NCI-H1694 (cell line): Measurements from ENCODE around the gene ZNF274.
A peak's percentile ranks its signal among the peaks of the same experiment; 100 is the strongest.
"Not testable (repeated sequence)": the region's sequence is repeated elsewhere in the genome, so short reads cannot be mapped to it uniquely, and the experiment has no call there.

ENCODE experiments used
- DNase-seq: peaks from one replicate; lab custom pipeline; 2025; lab: John Stamatoyannopoulos, UW

ZNF274 gene

DNA sequence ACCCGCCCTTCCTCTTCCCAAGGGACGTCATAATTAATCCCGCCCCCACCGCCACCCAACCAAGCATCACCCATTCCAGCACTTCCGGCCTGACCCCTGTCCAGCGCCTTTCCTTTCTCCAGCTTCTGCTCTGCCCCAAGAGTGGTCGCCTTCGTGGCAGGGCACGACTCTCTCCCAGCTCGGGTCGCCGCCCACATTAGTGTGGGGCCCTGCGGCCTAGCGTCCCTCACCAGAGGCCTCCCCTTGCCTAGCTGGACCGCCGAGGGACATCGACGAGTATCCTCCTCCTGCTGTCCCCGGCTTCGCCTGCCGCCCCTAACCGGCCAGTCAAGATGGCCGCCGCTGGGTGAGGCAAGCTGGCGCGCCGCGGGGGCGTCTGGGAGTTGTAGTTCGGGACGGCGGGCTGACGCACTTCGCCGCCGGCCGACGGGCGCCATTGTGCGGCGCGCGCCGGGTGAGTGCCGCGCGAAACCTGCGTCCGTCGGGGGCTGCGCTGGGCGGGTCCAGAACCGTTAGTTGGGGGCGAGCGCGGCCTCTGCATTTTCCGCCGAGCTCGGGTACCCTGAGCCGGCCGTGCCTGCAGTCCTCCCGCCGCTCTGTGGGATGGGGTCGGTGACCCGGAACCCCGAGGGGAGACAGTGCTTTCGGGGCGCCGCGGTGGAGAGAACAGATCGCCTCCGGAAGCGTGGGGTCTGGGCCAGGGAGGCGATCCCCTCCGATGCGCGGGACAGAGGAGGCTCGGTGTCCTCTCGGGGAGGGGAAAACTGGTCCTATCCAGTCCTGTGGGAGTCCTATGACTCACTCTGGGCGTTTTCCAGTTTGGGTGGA is at the start of gene ZNF274:
Gene ZNF274, plus strand, starts transcription at position 73 of the 828 bp plus-strand sequence. CDS start 905 bp downstream, outside the sequence.
- peak; percentile 45 for DNase-seq

- DNase-seq = no peak
Observed at GRCh38 chr19:58134244-58134643, 48.6 kb upstream of the ZNF274 start.

DNA sequence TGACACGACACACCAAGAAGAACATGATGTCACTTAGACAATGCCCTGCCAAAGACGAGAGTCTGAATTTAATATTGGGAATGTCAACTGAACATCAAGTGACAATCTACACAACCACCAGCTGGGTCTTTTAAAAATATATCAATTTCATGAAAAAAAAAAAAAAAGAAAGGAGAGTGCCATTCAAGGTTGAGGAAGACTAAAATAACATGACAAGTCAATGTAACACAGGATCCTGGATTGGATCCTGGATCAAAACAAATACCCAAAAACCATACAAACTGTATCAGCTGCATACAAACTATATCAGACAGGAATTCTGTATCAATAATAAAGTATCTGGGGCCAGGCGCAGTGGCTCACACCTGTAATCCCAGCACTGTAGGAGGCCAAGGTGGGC is 37.0 kb upstream of the ZNF274 start:
- DNase-seq = no peak

- DNase-seq = not testable (repeated sequence)
Observed at GRCh38 chr19:58147475-58147874, 35.4 kb upstream of the ZNF274 start.

GRCh38 chr19:58150328-58150921 is 32.4 kb upstream of the ZNF274 start, which contains the start of gene ZNF329:
Gene ZNF329 (minus strand): TSS chr19:58150789. CDS start chr19:58129503, 21,286 bp downstream.
- DNase-seq = peak; percentile 37

- DNase-seq = no peak
Observed at GRCh38 chr19:58153386-58153785, 29.5 kb upstream of the ZNF274 start.

- no peak for DNase-seq
Observed at GRCh38 chr19:58154287-58154678, 28.6 kb upstream of the ZNF274 start.

DNA sequence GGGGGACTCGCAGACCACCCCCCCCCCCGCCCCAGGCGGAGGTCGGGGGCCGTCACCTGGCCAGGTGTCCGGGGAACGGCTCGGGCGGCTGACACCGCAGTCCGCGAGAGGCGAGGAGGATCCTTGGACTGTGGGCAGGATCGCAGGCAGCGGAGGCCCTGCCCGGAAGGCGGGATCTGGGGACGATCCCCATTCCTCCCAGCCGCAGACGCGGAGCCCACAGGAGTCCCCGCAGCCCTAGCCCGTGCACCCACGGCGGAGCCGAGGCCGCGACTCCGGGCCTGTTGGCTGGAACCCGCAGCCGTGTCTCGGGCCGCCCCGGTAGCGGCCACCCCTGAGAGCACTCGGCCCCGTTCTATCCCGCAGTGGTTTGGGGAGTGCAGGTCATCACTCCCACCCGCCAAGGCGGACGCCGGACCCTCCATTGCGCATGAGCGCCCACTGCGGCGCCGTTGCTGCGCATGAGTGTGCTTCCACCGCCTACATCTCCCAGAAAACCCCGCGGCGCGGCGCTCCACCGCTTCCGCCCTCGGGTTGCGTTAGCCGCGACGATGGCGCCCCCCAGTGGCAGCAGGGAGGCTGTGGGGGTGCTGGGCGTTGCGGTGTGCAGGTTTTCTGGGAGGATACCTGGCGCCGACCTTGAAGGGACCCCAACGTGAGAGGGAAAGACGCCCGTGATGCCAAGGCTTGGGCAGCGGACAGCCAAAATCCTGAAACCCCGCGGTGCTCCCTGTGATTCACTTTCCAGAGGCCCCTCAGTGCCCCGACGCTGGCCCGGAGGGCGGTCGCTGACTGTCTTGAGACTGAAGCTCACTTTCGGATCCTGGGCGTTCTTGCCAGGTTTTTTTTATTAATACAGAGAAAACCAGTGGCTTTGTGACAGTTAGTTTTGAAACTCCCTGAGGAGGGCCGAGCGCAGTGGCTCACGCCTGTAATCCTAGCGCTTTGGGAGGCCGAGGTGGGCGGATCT is 27.9 kb upstream of the ZNF274 start:
- DNase-seq = peak; percentile 81

DNA sequence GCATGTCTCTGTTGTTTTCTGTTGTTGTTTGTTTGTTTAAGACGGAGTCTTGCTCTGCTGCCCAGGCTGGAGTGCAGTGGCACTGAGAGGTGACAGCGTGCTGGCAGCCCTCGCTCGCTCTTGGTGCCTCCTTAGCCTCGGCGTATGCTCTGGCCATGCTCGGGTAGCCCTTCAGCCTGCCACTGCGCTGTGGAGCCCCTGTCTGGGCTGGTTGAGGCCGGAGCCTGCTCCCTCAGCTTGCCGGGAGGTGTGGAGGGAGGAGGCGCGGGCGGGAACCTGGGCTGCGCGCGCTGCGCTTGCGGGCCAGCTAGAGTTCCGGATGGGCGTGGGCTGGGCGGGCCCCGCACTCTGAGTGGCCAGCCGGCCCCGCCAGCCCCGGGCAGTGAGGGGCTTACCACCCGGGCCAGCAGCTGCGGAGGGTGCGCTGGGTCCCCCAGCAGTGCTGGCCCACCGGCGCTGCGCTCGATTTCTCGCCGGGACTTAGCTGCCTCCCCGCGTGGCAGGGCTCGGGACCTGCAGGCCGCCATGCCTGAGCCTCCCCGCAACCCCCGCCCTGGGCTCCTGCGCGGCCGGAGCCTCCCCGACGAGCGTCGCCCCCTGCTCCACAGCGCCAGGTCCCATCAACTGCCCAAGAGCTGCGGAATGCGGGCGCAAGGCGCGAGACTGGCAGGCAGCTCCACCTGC is 25.7 kb upstream of the ZNF274 start:
- DNase-seq = no peak

GRCh38 chr19:58166268-58166667 is 16.6 kb upstream of the ZNF274 start:
- no peak for DNase-seq

DNA sequence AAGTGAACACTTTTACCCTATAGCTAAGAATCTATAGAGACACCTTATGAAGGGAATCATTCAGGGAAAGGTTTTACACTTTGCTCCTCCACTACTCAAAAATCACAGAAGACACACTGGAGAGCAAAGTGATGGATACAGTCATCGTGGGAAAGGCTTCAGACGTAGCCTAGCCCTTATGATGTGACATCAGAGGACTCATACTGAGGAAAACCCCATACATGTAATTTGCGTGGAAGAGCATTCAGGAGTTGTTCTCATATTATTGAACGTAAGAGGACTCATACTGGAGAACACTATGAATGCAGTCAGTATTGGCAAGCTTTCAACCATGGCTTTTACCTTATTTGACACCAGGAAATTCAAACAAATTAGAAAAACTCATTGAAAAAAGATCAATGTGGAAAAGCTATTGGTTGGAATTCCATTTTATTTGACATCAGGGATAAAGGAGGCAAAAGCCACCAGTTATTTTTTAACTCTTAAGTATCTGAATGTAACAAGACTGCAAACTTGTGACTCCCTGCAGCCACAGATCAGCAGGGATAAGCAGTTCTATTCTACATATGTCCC is 16.1 kb upstream of the ZNF274 start:
- no peak for DNase-seq

GRCh38 chr19:58170860-58171259 is 12.0 kb upstream of the ZNF274 start:
- DNase-seq = no peak

DNA sequence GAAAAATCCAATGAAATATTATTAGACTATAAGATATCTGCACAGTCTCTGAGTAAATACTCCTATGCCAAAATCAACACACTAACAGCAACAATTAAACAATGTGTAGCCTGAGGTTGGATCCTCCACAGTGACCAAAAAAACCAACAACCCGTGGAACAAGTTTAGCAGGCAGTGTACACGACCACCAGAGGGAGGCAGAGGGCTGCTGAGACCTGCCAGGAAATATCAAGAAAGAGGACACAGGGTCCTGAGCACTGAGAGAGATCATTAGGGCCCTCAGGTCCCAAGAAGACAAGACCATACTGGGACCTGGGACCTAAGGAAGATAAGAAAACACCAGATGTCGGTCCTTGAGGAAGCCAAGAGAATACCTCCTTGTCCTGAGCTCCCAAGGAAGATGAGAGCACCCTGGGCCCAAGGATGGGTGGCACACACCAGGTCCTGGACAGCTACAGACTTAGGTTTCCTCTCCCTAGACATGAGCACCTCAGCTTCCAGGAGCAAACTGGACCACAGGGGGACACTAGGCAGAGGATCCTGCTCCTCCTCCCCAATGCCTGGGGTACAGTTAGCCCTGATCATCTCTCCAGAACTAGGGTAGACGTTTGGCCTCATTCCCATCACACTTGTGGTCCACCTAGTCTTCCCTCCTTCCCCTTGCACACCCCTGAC is 822 bp upstream of the ZNF274 start:
- DNase-seq = peak; percentile 31

- peak; percentile 31 for DNase-seq
Observed at GRCh38 chr19:58182577-58182988, 278 bp upstream of the ZNF274 start.

GRCh38 chr19:58183817-58184215 is 955 bp downstream of the ZNF274 start:
- no peak for DNase-seq

DNA sequence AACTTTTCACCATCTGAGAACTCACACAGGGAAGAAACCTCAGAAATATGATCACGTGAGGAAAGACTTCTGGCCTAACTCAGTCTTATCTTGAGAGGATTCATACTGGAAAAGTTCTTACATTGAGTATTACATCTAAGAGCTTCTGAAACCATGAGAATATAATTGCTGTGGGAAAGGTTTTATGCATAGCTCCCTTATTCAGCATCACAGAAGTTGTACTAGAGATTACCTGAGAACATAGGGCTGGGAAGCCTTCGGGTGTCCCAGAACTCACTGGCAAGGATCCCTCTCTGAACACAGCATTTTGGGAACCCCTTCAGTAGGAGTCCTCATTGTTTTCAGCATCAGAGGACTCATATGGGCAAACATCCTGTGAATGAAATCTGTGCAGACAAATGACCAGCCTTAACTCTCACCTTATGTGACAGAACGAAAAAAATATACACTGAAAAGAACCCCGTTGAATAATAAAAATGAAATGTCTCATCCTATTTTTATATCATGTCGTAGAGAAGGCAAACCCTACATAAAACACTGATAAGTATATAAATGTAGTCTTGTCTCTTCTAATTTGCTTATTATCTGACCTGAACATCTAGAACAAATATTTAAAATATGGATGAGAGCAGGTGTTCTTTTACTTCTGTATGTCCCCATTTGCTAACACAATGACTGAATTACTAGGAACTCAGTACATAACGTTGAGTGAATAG is 14.2 kb downstream of the ZNF274 start:
- no peak for DNase-seq

DNA sequence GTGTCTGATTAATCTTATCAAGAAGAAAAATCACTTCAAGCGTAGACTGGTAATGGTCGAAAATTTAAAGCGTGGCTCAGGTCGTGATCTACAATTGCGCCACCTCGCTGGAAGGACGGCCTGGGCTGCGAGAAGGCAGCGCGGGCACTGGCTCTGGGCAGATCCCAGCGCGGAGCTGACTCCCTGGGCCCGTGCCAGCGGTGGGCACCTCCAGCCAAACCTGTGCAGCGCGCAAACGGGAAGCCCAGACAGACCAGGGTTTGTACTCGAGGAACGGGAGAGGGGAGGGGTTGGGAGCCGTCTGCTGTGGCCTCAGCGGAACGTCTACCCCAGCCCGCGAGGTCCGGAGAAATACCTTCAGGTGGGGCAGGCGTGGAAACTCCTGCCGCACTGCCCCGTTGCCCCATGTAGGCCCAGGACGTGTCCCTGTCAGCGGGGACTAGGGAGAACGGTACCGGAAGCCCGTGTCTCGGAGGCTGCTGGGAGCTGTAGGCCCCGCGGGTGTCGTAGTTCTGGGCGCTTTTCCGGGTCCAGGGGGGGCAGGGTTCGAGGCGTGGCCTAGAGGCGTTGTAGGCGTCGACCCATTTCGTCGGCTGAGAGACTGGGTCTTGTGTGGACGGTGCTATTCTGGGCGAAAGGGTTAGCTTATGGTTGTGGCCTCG is 21.1 kb downstream of the ZNF274 start:
- DNase-seq = no peak

DNA sequence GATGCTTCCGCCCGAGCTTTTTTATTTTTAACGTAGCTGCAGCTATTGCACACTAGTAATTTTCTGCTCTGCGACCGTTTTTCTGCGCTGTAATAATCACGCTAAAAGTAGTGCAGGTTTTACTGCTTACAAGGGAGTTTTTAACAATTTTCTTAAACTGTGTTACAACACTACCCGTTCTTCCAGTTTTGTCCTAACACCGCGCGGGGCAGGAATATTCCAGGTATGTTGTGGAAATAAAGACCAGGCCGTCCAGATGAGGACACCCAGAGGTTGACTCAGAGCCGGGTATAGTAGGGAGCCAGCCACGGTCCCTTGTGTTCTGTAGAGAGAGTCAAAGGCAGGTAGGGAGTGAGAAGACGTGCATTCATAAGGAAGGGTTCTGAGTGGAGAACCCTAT is 21.7 kb downstream of the ZNF274 start:
- DNase-seq = no peak

DNA sequence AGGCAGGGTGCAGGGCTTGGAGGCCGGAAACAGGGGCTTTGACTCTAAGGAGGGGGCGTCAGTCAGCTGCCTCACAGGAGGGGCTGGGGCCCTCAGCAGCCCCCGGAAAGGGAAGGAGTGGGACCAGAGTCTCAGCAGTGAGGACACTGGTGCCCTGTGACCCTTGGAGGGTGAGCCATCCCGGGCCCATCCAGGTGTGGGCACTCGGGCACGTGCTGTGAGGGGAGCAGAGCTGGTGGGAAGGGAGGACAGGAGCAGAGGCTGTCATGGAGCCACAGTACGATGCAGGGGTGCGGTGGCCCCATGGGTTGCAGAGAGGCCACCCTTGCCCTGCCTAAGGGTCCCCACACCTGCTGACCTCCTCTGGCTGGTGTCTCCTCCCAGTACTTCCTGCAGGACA is 26.7 kb downstream of the ZNF274 start:
- no peak for DNase-seq
